Loucy (cell line): ENCODE results near the gene FURIN.

Source experiments
- H2AFZ ChIP-seq: fragments of 200-600 bp; sonication (generic); 2 replicates; pipeline ENCODE4 v1.6.0; 2016; ENCODE audit warnings: antibody characterized with exemption, mild to moderate bottlenecking, low read length, moderate library complexity
- H3F3A ChIP-seq: fragments of 200-600 bp; 2 replicates; pipeline ENCODE4 v1.6.0; 2016; ENCODE audit warnings: antibody characterized with exemption, low read depth, mild to moderate bottlenecking
- H3K27me3 ChIP-seq: fragments of 200-600 bp; sonication (generic); 2 replicates; pipeline ENCODE4 v1.6.1; 2014; ENCODE audit warnings: low read length, mild to moderate bottlenecking; ENCODE audit not compliant: insufficient read depth, poor library complexity, severe bottlenecking
- H3K36me3 ChIP-seq: fragments of 200-600 bp; sonication (generic); 2 replicates; pipeline ENCODE4 v1.6.1; 2016; ENCODE audit warnings: low read length; ENCODE audit not compliant: insufficient read depth
- H3K4me1 ChIP-seq: fragments of 200-600 bp; sonication (generic); 2 replicates; pipeline ENCODE4 v1.5.1; 2014; ENCODE audit warnings: low read length, mild to moderate bottlenecking; ENCODE audit not compliant: insufficient read depth, poor library complexity, severe bottlenecking
- H3K4me2 ChIP-seq: fragments of 200-600 bp; sonication (generic); 2 replicates; pipeline ENCODE4 v1.6.0; 2014; ENCODE audit warnings: antibody characterized with exemption, low read length, low read depth, mild to moderate bottlenecking; ENCODE audit not compliant: poor library complexity, severe bottlenecking
- H3K4me3 ChIP-seq: fragments of 200-600 bp; sonication (generic); 2 replicates; pipeline ENCODE4 v1.5.1; 2014; ENCODE audit warnings: low read length, mild to moderate bottlenecking, mixed read lengths; ENCODE audit not compliant: poor library complexity, severe bottlenecking
- H3K79me2 ChIP-seq: fragments of 200-600 bp; sonication (generic); 2 replicates; pipeline ENCODE4 v1.6.1; 2014; ENCODE audit warnings: low read length; ENCODE audit not compliant: insufficient read depth
- H3K9ac ChIP-seq: fragments of 200-600 bp; sonication (generic); 2 replicates; pipeline ENCODE4 v1.6.0; 2014; ENCODE audit warnings: mild to moderate bottlenecking, low read depth, low read length, moderate library complexity; ENCODE audit not compliant: poor library complexity, severe bottlenecking
- H3K9me2 ChIP-seq: fragments of 200-600 bp; sonication (generic); replicated peaks from 2 replicates; pipeline ENCODE4 v1.6.1; 2016; ENCODE audit warnings: low read depth, low read length, mixed read lengths
- H3K9me3 ChIP-seq: fragments of 200-600 bp; sonication (generic); 2 replicates; pipeline ENCODE4 v1.6.1; 2014; ENCODE audit warnings: mild to moderate bottlenecking, antibody characterized with exemption, low read length, low read depth; ENCODE audit not compliant: insufficient read depth
- H4K20me1 ChIP-seq: fragments of 200-600 bp; sonication (generic); 2 replicates; pipeline ENCODE4 v1.6.0; 2014; ENCODE audit warnings: antibody characterized with exemption, low read length, mild to moderate bottlenecking; ENCODE audit not compliant: insufficient read depth, poor library complexity, severe bottlenecking
- CTCF ChIP-seq: fragments of 200-600 bp; sonication (generic); conservative IDR thresholded peaks from 2 replicates; pipeline ENCODE4 v1.5.1; 2014; ENCODE audit warnings: mild to moderate bottlenecking, antibody characterized with exemption, low read length
- EZH2phosphoT487 ChIP-seq: fragments of 200-600 bp; IDR thresholded peaks from 2 replicates; pipeline ENCODE4 v1.6.1; 2018; ENCODE audit warnings: antibody characterized with exemption, mild to moderate bottlenecking, moderate library complexity, borderline replicate concordance

The FURIN gene

GRCh38 chr15:90901175-90902039, 33.0 kb downstream of the FURIN start:
- H3K27me3 ChIP-seq, result no peaks in the 10 kb centered on the region
- peak overlapping the region; percentile 63 for H3K4me2 ChIP-seq
- H3K4me1 ChIP-seq, result peaks cover 13% of the 10 kb centered on the region
- H3K4me3 ChIP-seq, result peak overlapping the region; percentile 84
- H3K9me3 ChIP-seq, result no peaks in the 10 kb centered on the region
- H4K20me1 ChIP-seq, result no peaks in the 10 kb centered on the region
- no peak for TF ChIP-seq EZH2phosphoT487
- TF ChIP-seq CTCF, result no peak
- no peaks in the 10 kb centered on the region for H3K9me2 ChIP-seq
- peaks cover 19% of the 10 kb centered on the region; the same call in 1 of the 2 replicates for H3K79me2 ChIP-seq
- peak overlapping the region; percentile 65 for H3K9ac ChIP-seq
- no peaks in the 10 kb centered on the region for H3F3A ChIP-seq
- H2AFZ ChIP-seq, result peak overlapping the region; percentile 95; the same call in 1 of the 2 replicates
- H3K36me3 ChIP-seq, result no peaks in the 10 kb centered on the region

GRCh38 chr15:90902040-90902839, 33.9 kb downstream of the FURIN start:
- Histone ChIP-seq H3K4me2 (peak overlapping the region; percentile 63), H3K9ac (peak overlapping the region; percentile 65), H3K27me3 (no peaks in the 10 kb centered on the region), H3F3A (no peaks in the 10 kb centered on the region), H3K36me3 (no peaks in the 10 kb centered on the region), H3K79me2 (peaks cover 19% of the 10 kb centered on the region; the same call in 1 of the 2 replicates), H3K9me2 (no peaks in the 10 kb centered on the region), H3K9me3 (no peaks in the 10 kb centered on the region), H4K20me1 (no peaks in the 10 kb centered on the region), H2AFZ (peak overlapping the region; percentile 95), H3K4me1 (peaks cover 13% of the 10 kb centered on the region), H3K4me3 (peak overlapping the region; percentile 84)
- TF ChIP-seq EZH2phosphoT487 (no peak), CTCF (peak; percentile 75)

GRCh38 chr15:90902840-90903732, 34.7 kb downstream of the FURIN start, which contains the start of gene MAN2A2:
TSS of gene MAN2A2 (plus strand) at chr15:90903302. CDS start at chr15:90904208, 906 bp downstream.
- Histone ChIP-seq H3K4me1 (peaks cover 13% of the 10 kb centered on the region), H3K4me3 (peak within 1 kb of the TSS; percentile 84), H4K20me1 (no peaks in the 10 kb centered on the region), H3K36me3 (no peaks in the 10 kb centered on the region), H3K9ac (peak within 1 kb of the TSS; percentile 67), H3K27me3 (no peaks in the 10 kb centered on the region), H3K9me2 (no peaks in the 10 kb centered on the region), H3K4me2 (peak within 1 kb of the TSS; percentile 93), H3K79me2 (peaks cover 19% of the 10 kb centered on the region; the same call in 1 of the 2 replicates), H2AFZ (peak within 1 kb of the TSS; percentile 95), H3F3A (no peaks in the 10 kb centered on the region), H3K9me3 (no peaks in the 10 kb centered on the region)
- TF ChIP-seq CTCF (no peak), EZH2phosphoT487 (no peak)
